Measurements from ENCODE around the gene FHAD1.

FHAD1 gene

DNA sequence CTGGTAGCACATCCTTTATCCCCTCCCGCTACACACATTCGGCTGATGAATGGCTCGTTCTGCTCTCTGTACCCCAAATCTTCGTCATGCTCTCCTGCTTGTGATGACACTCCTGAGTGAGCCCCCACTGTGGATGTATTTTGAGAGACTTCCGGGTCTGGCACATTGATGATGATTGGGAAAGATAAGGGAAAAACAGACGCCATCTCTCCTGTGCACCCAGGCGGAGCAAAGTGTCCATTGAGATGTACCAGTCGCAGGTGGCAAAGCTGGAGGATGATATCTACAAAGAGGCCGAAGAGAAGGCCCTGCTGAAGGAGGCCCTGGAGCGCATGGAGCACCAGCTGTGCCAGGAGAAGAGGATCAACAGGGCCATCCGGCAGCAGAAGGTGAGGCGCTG, 134.8 kb downstream of the FHAD1 start:
- TF ChIP-seq TAF1 (IDR thresholded peaks at IDR 0.05; ENCODE audit: borderline replicate concordance, insufficient read depth, low read length) = no peak
- TF ChIP-seq FOXP2 (optimal IDR thresholded peaks at IDR 0.05; ENCODE audit: borderline replicate concordance, extremely low read depth, extremely low read length, insufficient read depth) = no peak

DNA sequence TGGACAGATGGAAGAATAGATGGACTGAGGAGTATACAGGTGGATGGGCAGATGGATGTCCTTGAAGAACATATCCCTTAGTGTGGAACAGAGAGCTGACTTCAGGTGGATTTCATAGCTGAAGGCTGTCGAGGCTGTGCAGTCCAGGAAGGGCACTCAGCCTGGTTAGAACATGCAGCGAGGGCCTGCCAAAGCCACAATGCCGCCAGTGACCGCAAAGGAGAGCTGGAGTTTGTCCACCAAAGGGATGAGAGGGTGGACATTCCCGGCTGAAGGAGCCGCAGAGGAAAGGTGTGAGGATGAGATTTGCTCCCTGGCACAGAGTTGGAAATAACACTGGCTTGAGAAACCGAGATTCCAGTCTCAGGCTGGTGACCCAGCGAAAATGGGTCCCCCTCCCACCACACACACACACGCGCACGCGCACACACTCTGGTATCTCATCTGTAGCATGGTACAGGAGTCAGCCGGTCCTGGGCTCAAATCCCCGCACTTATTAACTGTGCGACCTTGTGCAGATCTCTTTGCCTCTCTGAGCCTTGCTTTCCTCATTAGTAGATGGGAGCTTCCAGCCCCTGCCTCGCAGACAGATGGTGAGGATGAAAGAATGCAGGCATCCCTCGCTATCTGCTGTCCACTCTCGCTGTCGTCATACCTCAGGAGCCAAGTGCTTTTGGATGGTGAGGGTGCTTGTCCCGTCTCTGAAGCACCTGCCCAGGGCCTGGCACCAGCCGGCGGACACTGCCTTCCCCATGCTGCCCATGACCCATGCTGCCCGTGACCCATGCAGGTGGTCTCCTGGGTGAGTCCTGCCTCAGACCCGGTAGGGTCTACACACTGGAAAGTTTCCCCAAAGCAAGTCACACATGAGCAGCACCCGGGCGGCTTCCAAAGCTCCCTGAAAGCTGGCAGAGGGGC, 135.8 kb downstream of the FHAD1 start:
- TF ChIP-seq SIN3A (IDR thresholded peaks at IDR 0.05; ENCODE audit: borderline replicate concordance, insufficient read depth, low read length) = no peak
- TF ChIP-seq POLR2AphosphoS5 (IDR thresholded peaks at IDR 0.05; ENCODE audit: low read depth, low read length) = no peak
- TF ChIP-seq FOXP2 (optimal IDR thresholded peaks at IDR 0.05; ENCODE audit: borderline replicate concordance, extremely low read depth, extremely low read length, insufficient read depth) = no peak
- no peak for TF ChIP-seq TAF1 (IDR thresholded peaks at IDR 0.05; ENCODE audit: borderline replicate concordance, insufficient read depth, low read length)
- TF ChIP-seq, protein P1, sequence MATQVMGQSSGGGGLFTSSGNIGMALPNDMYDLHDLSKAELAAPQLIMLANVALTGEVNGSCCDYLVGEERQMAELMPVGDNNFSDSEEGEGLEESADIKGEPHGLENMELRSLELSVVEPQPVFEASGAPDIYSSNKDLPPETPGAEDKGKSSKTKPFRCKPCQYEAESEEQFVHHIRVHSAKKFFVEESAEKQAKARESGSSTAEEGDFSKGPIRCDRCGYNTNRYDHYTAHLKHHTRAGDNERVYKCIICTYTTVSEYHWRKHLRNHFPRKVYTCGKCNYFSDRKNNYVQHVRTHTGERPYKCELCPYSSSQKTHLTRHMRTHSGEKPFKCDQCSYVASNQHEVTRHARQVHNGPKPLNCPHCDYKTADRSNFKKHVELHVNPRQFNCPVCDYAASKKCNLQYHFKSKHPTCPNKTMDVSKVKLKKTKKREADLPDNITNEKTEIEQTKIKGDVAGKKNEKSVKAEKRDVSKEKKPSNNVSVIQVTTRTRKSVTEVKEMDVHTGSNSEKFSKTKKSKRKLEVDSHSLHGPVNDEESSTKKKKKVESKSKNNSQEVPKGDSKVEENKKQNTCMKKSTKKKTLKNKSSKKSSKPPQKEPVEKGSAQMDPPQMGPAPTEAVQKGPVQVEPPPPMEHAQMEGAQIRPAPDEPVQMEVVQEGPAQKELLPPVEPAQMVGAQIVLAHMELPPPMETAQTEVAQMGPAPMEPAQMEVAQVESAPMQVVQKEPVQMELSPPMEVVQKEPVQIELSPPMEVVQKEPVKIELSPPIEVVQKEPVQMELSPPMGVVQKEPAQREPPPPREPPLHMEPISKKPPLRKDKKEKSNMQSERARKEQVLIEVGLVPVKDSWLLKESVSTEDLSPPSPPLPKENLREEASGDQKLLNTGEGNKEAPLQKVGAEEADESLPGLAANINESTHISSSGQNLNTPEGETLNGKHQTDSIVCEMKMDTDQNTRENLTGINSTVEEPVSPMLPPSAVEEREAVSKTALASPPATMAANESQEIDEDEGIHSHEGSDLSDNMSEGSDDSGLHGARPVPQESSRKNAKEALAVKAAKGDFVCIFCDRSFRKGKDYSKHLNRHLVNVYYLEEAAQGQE (IDR thresholded peaks at IDR 0.05; ENCODE audit: insufficient read depth in 1 of 2, low read depth in 2 of 2, low read length in 2 of 2) = no peak

DNA sequence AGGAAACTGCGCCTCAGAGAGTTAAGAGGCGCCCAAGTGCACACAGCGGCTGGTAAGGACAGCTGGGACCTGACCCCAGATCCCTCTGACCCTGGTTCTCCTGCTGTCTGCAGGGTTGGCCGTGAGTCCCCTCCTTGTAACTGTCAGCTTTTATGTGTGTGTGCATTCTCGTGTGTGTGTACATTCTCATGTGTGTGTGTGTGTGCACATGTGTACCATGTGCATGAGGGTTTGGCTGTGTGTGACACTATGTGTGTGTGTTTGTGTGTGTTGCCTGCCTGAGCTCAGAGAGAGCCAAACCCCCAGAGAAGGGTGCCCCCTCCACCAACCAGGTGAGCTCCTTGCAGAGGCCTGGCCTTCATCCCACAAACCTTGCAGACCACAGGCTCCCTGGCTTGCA, 136.8 kb downstream of the FHAD1 start:
- no peak for TF ChIP-seq POLR2AphosphoS5 (IDR thresholded peaks at IDR 0.05; ENCODE audit: low read depth, low read length)
- no peak for TF ChIP-seq FOXP2 (optimal IDR thresholded peaks at IDR 0.05; ENCODE audit: borderline replicate concordance, extremely low read depth, extremely low read length, insufficient read depth)
- TF ChIP-seq TAF1 (IDR thresholded peaks at IDR 0.05; ENCODE audit: borderline replicate concordance, insufficient read depth, low read length) = no peak
- TF ChIP-seq SIN3A (IDR thresholded peaks at IDR 0.05; ENCODE audit: borderline replicate concordance, insufficient read depth, low read length) = no peak
- TF ChIP-seq, protein P1 (IDR thresholded peaks at IDR 0.05; ENCODE audit: insufficient read depth in 1 of 2, low read depth in 2 of 2, low read length in 2 of 2) = no peak

DNA sequence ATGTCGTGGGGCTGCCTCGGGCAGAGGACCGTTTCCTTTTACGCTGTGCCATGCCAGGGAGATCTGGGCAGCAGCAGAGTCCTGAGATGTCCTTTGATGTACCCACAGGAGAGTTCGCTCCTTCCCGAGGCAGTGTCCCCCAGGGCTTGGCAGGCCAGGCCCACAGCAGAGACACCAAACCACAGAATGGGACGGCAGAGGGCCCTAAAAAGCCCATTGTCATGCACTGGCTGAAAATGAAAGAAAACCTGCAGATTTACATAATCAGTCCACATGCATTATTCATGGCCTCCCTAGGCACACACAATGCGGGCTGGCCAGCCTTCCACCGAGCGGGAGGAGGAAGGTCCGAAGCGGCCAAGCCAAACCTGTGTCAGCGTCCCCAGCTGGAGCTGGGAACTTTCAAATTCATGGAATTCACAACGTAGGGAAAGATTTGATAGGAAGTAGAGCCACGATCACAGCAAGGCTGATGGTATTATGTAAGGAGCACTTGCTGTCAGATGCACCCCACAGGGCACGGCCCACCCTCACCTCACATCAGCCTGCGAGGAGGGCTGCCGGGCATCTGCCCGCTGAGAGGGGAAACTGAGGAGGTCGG, 137.4 kb downstream of the FHAD1 start:
- TF ChIP-seq, protein P1 (IDR thresholded peaks at IDR 0.05; ENCODE audit: insufficient read depth in 1 of 2, low read depth in 2 of 2, low read length in 2 of 2) = no peak
- TF ChIP-seq SIN3A (IDR thresholded peaks at IDR 0.05; ENCODE audit: borderline replicate concordance, insufficient read depth, low read length) = no peak
- no peak for TF ChIP-seq POLR2AphosphoS5 (IDR thresholded peaks at IDR 0.05; ENCODE audit: low read depth, low read length)
- TF ChIP-seq TAF1 (IDR thresholded peaks at IDR 0.05; ENCODE audit: borderline replicate concordance, insufficient read depth, low read length) = no peak
- TF ChIP-seq FOXP2 (optimal IDR thresholded peaks at IDR 0.05; ENCODE audit: borderline replicate concordance, extremely low read depth, extremely low read length, insufficient read depth) = no peak

DNA sequence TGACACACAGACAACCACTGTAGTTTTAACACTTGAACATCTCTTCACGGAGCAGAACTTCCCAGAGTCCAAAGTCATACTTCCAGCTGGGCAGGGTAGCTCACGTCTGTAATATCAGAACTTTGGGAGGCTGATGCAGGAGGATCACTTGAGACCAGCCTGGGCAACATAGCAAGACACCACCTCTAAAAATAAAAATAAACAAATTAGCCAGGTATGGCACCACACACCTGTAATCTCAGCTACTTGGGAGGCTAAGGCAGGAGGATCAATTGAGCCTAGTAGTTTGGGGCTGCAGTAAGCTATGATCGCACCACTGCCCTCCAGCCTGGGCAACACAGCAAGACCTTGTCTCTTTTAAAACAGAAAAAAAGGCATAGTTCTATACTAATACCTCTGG, 138.4 kb downstream of the FHAD1 start:
- no peak for TF ChIP-seq FOXP2 (optimal IDR thresholded peaks at IDR 0.05; ENCODE audit: borderline replicate concordance, extremely low read depth, extremely low read length, insufficient read depth)
- TF ChIP-seq, protein P1 (IDR thresholded peaks at IDR 0.05; ENCODE audit: insufficient read depth in 1 of 2, low read depth in 2 of 2, low read length in 2 of 2) = no peak
- no peak for TF ChIP-seq POLR2AphosphoS5 (IDR thresholded peaks at IDR 0.05; ENCODE audit: low read depth, low read length)
- TF ChIP-seq SIN3A (IDR thresholded peaks at IDR 0.05; ENCODE audit: borderline replicate concordance, insufficient read depth, low read length) = no peak
- TF ChIP-seq TAF1 (IDR thresholded peaks at IDR 0.05; ENCODE audit: borderline replicate concordance, insufficient read depth, low read length) = no peak
